NCI-H1105 treated with DMSO at 0.1 percent for 48 hours (cell line): Measurements from ENCODE around the gene TNNI3.
"Not testable (repeated sequence)": the region's sequence is repeated elsewhere in the genome, so short reads cannot be mapped to it uniquely, and the experiment has no call there.

Experiments
- DNase-seq: peaks from one replicate; lab custom pipeline; 2025; lab: John Stamatoyannopoulos, UW

Gene TNNI3

DNA sequence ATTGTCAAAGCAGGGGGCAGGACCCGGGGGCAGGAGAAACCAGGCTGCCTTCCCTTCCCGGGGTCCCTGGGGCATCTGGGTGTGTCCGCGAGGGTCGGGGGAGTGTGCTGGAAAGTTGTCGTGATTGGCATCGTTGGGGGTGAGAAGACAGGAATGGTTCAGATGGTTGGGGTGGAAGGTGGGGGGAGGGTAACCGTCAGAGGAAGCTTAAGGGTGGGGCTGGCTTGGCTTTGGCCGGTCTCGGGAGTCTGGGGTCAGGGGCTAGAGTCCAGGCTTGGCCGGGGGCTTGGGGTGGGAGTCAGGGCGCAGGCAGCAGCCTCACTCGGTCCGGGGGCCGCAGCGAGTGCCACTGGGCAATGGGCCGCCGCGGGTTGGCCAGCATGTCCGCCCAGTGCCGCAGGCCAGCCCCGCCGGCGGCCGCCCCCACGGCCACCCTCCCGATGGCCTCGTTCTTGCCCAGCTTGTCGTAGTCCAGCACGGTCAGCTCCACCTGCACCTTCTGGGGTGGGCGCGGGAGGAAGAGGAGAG, 15.7 kb upstream of the TNNI3 start:
- no peak for DNase-seq

DNA sequence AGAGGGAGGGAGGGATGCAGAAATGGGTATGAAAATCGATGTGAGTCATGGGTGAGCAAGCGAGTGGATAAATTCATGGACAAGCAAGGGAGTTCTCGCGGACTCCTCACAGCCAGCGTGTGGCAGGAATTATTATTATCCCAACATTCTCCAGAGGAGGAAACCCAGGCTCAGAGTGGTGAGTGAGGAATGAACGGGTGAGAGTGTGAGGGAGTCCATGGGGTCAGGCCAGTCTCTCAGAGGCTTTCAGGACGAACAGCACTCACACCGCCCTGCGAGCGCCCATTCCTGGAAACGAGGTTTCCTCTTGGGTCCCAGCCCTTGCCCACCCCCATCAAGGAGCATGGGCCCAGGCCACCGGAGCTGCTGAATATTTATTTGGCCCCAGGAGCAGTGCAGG, 15.2 kb upstream of the TNNI3 start:
- DNase-seq = no peak

DNA sequence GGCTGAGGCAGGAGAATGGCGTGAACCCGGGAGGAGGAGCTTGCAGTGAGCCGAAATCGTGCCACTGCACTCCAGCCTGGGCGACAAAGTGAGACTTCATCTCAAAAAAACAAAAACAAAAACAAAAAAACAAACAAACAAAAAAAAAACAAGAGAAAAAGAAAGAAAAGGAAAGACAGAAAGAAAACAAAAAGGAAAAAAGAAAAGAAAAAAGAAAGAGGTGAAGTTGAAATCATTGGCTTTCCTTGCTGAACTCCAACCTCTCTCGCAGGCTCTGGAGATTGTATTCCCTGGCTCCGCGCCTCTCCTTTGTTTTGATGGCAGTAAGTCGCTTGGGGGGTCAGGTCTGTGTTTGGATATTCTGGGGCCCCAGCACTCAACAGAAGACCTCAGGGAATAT, 14.8 kb upstream of the TNNI3 start:
- not testable (repeated sequence) for DNase-seq

DNA sequence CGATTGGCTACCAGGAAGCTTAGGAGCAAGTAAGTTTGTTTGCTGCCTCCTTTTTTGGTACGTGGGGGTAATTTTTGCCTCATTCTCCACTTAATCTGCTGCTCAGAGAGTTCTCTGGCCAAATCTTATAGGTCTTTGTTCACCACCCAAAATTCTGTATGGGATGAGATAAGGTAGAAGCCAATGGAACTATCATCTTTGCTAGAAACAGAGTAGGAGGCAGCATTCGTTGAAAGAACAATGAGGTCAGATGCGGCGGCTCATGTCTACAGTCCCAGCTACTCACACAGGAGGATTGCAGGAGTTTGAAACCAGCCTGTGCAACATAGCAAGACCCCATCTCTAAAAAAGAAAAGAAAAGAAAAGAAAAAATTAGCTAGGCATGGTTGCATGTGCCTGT, 13.9 kb upstream of the TNNI3 start:
- no peak for DNase-seq

DNA sequence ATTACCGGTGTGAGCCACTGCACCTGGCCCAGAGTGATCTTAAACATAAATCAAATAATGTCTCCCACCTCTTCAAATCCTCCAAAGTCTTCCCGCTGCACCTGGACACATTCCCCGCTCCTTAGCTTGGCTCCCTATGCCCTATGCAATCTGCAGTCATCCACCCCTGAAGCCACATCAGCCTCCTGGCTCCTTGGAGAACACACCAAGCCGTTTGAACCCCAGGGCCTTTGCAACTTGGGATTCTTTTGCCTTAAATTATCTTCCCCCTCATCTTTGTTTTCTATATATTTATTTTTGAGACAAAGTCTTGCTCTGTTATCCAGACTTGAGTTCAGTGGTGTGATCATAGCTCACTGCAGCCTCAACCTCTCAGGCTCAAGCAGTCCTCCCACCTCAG, 11.6 kb upstream of the TNNI3 start:
- no peak for DNase-seq

DNA sequence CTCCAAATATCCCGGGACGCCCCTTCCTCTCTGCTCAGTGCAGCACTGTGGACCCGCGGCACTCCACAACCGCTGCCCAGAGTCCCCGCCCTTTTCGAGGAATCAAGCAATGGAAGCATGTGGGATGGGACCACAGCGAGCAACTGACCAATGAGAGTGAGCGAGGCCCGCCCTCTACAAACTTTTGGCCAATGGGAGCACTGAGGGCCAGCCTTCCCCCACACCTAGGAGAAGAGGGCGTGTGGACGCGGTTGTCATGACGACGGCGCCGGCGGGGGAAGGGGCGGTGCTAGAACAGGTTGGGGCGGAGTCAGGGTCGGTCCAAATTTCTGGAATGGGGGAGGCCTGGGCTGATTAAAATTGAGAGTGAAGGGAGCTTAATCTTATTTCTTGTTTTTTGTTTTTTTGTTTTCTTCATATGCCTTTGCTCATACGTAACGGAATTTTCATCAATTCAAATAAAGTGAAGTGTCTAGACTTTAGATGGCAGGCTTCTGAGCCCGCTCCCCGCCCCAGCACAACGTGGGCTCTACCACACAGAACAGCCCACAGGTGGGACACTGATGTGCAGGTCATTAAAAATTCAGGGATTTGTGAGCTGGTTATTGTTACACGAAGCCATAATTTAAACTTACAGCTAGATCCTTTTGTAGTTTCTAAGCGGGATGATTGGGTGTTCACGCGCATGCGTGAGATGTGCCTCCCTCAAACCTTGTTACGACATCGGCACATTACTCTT, 9.2 kb upstream of the TNNI3 start, which contains the start of gene DNAAF3:
TSS of gene DNAAF3 (minus strand) at position 84 of the 739 bp plus-strand sequence. CDS start 200 bp downstream, outside the sequence.
- peak; percentile 99 for DNase-seq

DNA sequence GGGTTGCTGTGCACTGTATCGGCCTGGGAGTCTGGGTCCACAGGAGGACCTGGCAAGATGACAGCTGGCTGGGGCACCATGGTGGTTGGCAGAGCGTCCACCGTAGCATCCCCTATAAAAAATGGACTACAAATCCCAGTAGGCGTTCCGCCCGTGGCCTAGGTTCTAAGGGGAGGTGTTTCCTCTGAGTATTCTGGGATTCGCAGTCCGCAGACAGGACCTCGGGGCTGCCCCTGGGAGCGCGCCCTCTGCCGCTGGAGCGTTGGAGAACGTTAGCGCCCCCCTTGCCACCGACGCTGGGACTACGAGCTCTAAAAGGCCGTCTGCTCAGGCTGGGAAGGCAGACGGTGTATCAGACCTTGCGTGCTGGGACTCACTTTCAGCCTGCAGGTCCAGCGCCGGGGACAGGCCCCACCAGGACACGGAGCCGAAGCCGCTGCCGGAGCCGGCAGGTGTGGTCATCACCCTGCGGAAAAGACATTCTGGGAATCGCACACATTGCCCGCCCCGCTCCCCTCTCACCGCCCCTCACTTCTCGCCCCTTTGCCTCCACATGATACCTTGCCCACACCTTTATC, 8.5 kb upstream of the TNNI3 start:
- DNase-seq = peak; percentile 89

DNA sequence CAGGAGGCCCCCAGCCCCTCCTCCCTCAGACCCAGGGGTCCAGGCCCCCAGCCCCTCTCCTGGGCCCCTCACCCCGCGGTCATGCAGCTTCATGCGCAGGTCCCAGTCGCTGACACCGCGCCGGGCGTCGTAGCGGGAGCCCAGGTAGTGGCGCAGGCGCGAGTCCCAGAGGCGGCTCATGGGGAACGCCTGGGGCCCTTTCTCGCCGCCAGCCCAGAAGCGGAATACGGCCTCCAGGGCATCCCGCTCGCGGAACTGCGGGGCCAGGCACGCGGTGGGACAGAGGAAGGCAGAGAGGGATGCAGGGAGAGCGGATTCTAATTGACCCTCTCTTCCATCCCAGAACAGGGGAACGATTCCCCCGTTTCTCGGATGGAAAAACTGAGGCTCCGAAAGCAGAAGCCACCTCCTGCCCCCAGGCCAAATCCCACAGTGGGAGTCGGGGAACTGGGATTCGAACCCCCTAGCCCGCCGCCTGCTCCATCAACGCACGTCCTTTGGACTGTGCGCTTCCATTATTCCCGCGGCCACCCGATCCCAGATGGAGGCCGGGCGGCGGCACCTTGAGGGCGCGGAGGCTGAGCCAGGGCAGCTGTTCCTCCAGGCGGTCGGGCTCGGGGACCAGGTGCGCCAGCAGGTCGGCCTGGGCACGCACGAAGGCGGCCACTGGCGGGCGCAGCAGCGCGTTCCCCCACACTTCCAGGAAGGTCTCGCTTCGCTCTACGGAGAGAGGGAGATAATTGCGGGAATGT, 4.2 kb upstream of the TNNI3 start:
- no peak for DNase-seq

DNA sequence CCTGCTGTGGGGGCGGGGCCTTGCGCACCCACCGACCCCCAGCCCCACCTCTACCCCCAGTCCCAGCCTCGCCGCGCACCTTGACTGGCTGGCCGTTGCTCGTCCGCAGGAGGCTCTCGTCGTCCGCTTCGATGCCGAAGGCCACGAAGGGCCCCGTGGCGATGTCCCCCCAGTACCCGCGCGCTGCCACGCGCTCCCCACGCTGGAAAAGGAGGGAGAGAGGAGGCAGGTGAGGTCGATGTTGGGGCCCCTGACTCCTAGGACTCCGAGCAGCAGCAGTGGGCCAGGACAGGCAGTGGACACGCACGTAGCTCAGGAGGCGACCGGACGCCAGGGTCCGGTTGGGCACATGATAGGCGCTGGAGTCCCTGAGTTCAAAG, 3.4 kb upstream of the TNNI3 start:
- DNase-seq = no peak

DNA sequence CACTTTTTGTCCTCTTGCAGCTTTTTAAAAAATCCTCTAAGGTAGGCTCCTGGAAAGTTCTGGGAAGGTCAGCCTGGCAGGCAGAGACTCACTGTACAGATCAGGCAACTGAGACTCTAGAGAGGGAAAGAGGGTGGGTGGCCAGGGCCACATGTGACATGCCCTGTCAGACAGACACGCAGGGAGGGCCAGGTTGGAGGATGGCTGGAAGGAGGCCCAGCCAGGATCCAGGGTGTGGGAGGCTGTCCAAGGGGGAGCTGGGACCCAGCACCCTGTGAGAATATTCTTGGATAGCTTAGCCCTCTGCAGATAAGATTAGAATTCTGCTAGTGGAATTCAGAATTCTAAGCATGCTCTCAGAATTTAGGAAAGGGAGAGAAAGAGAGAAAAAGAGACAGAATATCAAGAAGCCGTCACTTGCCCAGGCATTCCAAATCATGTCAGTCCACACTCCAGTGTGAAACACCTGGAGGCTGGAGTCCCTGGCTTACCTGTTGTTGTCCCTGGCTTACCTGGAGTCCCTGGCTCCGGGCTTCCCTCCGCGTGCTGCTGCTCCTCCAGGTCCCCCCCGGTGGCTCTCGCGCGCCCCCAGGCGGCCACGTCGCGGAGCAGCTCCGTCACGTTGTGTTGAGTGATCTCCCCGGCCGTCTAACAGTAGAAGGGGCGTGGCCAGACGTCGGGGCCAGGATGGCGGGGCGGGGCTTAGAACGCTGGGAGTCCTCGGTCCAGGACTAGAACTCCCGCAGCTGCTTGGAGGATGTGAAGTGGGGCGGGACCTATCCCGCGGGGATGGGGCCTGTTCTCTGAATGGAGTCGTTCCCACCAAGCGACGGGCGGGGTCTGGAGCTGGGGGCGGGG, 2.8 kb upstream of the TNNI3 start:
- DNase-seq = peak; percentile 92

DNA sequence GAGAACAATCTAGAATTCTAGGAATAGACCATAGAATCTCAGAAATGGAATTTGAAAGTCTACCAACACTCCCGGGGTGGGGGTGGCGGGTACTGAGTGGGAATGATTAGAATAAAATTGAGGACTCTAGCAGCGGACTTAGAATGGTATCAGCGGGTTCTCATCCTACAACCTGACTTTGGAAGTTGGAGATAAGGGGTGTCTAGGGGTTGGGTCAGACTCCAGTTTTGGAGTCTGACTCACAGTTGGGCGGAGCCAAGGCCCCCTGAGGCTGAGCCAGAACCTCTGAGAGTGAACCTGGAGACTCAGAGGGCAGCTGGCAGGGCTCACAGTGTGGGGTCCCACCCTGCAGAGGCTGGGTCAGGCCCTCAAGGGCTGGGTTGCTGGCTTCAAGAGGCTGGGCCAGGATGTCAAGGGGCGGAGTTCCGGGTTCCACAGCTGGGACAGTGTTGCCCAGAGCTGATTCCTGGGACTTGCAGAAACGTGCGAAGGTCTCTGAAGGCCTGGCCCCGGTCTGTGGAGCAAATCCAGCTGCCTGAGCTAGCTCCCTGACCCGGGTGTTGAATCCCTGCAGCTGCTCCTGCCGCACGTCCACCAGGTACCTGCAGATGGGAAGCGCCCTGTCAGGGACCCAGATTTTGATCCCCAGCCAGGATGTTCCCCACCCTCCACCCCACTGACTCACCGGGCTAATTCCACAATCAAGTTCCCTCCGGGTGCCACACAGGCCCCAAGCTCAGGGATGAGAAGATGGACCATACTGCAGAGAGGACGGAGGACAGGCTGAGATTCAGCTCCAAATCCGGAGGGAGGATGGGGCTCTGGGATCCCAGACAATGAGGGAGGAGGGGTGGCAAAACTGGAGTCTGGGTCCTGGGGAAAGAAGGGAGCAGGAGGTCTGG, 1.6 kb upstream of the TNNI3 start:
- DNase-seq = no peak

DNA sequence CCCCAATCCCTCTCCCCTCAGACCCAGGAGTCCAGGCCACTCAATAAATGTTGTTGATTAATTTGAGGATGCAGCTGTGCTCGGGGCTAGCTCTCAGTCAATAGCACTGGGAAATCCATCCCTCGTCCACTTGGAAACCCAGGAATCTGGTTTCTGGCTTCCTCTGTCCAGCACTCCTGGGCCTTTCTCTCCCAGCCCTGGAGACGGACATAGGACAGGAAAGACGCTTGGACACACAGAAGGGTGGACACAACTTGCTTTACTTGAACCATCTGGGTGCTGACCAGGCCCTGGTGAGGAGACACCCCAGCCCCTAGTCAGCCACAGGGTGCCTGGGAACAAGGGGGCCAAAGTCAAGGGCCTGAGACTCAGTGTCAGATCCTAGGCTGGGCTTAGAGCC, 891 bp upstream of the TNNI3 start:
- no peak for DNase-seq

DNA sequence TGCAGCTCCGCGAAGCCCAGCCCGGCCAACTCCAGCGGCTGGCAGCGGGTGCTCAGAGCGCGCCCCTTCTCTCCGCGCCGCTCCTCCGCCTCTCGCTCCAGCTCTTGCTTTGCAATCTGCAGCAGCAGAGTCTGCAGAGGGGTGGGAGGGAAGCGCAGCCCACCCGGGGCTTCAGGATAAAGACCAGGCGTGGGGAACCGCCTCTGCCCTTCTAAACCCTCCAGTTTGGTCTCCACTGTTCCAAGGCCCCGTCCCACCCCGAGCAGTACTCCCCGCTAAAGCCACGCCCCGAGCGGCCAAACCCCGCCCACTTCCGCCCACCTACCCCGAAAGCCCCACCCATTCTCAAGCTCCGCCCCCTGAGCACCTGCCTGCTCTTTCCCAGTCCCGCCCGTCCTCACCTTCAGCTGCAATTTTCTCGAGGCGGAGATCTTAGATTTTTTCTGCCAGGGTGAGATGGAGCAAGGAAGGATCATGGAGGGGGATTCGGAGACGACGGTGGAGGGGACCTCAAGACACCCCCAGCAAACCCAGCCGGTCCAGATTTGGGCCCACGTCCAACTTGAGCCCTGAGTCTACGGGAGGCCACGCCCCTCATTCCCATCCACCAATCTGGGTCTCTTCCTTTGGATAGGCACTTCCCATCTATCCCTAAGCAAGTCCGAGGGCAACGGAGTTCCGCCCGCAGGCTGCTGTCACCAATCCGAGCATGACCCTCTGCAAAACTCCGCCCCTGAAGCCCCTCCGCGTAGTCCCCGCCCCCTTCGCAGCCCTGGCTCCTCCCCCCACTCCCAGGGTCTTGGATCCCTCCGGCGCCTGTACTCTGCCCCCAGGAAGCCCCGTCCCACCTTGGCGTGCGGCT, 1.1 kb downstream of the TNNI3 start:
- peak; percentile 68 for DNase-seq

DNA sequence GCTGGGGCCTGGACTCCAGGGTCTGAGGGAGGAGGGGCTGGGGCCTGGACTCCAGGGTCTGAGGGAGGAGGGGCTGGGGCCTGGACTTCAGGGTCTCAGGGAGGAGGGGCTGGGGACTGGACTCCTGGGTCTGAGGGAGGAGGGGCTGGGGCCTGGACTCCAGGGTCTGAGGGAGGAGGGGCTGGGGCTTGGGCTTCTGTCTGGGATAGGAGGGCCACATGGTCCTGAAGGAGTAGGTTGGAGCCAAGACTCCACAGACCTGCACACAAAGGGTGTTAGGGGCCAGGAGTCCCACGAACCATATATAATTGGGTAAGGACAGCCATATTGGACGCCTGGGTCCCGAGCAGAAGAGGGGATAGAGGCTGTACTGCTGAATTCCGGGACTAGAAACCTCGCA, 1.7 kb downstream of the TNNI3 start:
- not testable (repeated sequence) for DNase-seq

DNA sequence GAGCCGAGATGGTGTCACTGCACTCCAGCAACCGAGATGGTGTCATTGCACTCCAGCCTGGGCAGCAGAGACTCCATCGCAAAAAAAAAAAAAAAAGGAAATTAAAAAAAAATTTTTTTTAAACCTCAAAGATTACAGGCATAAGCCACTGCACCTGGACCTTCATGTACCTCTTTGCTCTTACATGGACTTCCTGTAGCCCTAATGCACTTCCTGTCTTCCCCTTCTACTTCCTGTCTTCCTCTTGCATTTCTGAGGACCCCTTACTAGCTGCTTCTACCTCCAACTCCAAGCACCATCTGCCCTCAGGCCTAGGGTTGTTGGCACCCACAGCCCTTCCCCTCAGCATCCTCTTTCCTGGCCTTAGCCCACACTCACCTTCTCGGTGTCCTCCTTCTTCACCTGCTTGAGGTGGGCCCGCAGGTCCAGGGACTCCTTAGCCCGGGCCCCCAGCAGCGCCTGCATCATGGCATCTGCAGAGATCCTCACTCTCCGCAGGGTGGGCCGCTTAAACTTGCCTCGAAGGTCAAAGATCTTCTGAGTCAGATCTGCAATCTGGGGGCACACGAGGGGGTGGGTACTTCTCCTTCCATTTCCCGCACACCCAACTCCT, 3.8 kb downstream of the TNNI3 start:
- no peak for DNase-seq

DNA sequence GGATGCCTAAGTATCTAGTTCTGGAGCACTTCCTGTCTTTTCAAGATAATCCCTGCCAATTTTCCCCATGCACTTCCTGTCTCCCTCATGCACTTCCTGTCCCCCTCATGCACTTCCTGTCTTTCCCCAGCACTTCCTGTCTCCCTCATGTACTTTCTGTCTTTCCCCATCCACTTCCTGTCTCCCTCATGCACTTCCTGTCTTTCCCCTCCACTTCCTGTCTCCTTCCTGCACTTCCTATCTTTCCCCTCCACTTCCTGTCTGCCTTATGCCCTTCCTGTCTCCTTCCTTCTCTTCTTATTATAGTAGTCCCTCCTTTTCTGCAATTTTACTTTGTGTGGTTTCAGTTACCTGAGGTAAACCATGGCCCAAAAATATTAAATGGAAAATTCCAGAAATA, 5.5 kb downstream of the TNNI3 start:
- no peak for DNase-seq

DNA sequence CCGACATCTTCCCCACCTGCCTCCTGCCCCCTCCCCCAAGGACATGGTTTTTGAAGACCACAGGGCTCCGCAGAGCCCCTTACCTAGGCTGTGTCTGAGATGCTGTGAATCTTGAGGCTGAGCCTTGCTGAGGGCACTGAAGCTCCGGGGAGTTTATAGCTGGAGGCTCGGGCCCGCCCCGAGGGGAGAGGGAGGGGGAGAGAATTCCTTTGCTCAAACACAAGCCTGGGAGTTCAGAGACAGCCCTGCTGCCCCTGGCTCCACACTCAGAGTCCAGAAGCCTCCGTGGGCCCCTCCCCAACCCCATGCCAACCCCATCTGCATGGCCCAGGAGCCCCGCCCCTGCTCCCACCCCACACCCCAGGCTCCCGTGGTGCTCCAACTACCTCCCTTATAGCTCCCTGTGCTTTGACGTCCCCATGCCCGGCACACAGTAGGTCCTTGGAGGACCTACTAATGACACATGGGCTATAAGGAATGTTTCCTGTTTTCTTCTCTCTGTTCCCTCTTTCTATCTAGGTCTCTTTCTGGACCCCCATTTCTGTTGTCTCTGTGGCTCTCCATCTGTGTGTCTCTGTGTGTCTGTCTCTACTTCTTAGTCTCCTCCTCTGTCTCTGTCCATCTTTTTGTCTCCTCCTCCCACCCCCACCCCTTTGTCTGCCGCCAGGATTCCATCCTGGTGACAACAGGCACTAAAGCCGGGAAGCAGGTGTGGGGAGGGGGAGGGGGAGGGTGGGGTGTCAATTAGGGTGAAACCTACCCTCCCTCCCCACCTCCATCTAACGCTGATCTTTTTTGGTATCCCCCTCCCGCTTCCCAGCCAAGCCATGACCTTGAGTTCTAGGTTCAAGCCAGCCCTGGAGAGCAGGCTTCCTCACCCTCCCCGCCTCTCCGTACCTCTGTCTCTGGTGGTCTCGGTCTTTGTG, 8.2 kb downstream of the TNNI3 start, which contains the start of gene TNNT1:
TSS of gene TNNT1 (minus strand) at position 129 of the 926 bp plus-strand sequence. CDS start 2,049 bp downstream, outside the sequence.
- no peak for DNase-seq

DNA sequence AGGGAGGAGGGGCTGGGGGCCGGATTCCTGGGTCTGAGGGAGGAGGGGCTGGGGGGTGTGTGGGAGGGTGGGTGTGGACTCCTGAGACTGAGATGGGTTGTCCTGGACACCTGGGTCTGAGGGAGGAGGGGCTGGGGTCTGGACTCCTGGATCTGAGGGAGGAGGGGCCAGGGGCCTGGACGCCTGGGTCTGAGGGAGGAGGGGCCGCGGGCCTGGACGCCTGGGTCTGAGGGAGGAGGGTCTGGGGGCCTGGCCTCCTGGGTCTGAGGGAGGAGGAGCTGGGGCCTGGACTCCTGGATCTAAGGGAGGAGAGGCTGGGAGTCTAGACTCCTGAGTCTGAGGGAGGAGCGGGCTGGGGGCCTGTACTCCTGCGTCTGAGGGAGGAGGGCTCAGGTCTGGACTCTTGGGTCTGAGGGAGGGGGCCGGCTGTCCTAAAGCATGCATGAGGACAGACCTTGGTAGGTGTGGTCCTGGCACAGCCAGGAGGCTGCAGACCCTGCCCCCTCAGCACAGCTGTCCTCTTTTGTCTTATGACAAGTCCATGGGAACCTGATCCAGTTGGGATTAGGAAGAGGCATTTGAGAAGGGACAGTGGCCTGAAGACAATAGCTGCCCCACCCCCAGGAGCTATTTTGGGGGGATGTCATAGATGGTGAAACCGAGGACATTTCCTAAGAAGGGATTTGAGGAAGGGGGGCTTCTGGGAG, 9.8 kb downstream of the TNNI3 start:
- no peak for DNase-seq
